PC-3 (cell line): ENCODE results near the gene ARID5B.

Source experiments
- CTCF ChIP-seq: fragments of 300-600 bp; sonication (generic); conservative IDR thresholded peaks from 2 replicates; pipeline ENCODE4 v1.5.1; 2017; ENCODE audit warnings: antibody characterized with exemption, low read depth, mild to moderate bottlenecking, low read length
- EZH2 ChIP-seq: fragments of 300-600 bp; sonication (generic); IDR thresholded peaks from one replicate; pipeline ENCODE4 v1.6.1; 2017; ENCODE audit warnings: antibody characterized with exemption, mild to moderate bottlenecking, low read length; ENCODE audit not compliant: unreplicated experiment
- EZH2phosphoT487 ChIP-seq: fragments of 300-600 bp; sonication (generic); IDR thresholded peaks from 2 replicates; pipeline ENCODE4 v1.6.1; 2018; ENCODE audit warnings: mild to moderate bottlenecking, antibody characterized with exemption, low read length, borderline replicate concordance

GRCh38 chr10:61970182-61971002, 68.9 kb downstream of the ARID5B start:
- TF ChIP-seq EZH2phosphoT487, result no peak
- no peak for TF ChIP-seq CTCF
- no peak for TF ChIP-seq EZH2
